BJ (cell line): ENCODE data around the gene DAB2IP. TPM values are rescaled to one million over a fixed set of nuclear protein-coding genes. Genes with fewer than 3 reads are reported as not detected.

Experiments
- CTCF ChIA-PET: fragments of 350-600 bp; formaldehyde crosslinking; extraction: SDS; loops from one replicate; lab custom pipeline; 2021; ENCODE audit warnings: antibody characterized with exemption, inconsistent platforms; lab: Yijun Ruan, JAX
- POLR2A ChIA-PET: fragments of 300-600 bp; sonication (Branson Sonifier 250); formaldehyde crosslinking; extraction: SDS; loops from one replicate; lab custom pipeline; 2021; ENCODE audit warnings: antibody characterized with exemption; lab: Charles Lee
- DNase-seq: peaks from one replicate; pipeline ENCODE4 v3.0.0-alpha.2; 2011; ENCODE audit warnings: low read depth
- H3K27me3 ChIP-seq: 2 replicates; pipeline ENCODE4 v1.6.0; 2011; ENCODE audit warnings: low read length; ENCODE audit not compliant: control insufficient read depth, insufficient read depth
- H3K36me3 ChIP-seq: 2 replicates; pipeline ENCODE4 v1.5.1; 2011; ENCODE audit warnings: low read length; ENCODE audit not compliant: control insufficient read depth, insufficient read depth
- H3K4me3 ChIP-seq: 2 replicates; pipeline ENCODE4 v1.5.1; 2011; ENCODE audit warnings: low read depth, mild to moderate bottlenecking, control low read depth, low read length
- polyA plus RNA-seq: library from polyadenylated mRNA; depleted of rRNA; stranded (reverse); fragments of >200 nt; gene quantifications from 2 replicates; pipeline ENCODE4 v1.2.3, GENCODE V29; 2011
- TF ChIP-seq, protein P1 (sequence below): IDR thresholded peaks from 2 replicates; pipeline ENCODE4 v1.5.1; 2011; ENCODE audit warnings: low read depth, mild to moderate bottlenecking, control low read depth, inconsistent platforms, low read length, moderate library complexity; ENCODE audit not compliant: insufficient read depth

Gene DAB2IP
- polyA plus RNA-seq, 1 experiment = 38.1 TPM

DNA sequence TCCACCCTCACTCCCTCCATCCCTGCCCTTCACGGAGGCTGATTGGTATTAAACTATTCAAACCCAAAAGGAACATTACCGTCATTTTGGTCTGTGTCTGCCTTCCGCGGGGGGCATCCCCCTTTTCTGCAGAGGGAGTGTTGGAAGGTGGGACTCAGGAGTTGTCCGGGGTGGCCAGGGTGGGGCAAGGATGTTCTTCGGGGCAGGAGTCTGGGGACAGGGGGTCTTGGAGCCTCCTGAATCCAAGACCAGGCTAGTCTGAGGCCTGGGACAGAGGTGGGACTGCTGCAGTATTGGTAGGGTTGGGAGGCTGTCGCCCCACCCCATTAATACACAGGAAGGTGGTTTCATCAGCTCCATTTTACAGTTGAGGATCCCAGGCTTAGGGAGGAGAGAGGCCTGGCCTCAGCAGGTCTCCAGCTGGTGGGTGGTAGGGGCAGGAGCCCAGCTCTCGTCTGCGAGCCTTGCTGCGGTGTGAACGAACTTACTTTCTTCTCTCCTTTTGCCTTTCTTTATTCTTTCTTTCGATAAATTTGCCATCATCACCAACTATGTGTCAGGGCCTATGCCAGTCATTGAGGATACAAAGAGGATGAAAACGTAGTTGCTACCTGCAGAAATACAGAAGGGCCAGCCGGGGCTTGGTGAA is 33.8 kb downstream of the DAB2IP start:
- CTCF ChIA-PET = interaction anchor here (0.5 to 7.6 kb wide), 18 partner anchors 9 to 381 kb away, joined by 3 to 69 read pairs (median 6); no protein-coding TSS in a partner anchor
- POLR2A ChIA-PET = no interaction called here
- H3K27me3 ChIP-seq = no peaks in the 10 kb centered on the region
- no peak for DNase-seq
- H3K36me3 ChIP-seq = no peaks in the 10 kb centered on the region; the same call in 1 of the 2 replicates
- TF ChIP-seq, protein P1, sequence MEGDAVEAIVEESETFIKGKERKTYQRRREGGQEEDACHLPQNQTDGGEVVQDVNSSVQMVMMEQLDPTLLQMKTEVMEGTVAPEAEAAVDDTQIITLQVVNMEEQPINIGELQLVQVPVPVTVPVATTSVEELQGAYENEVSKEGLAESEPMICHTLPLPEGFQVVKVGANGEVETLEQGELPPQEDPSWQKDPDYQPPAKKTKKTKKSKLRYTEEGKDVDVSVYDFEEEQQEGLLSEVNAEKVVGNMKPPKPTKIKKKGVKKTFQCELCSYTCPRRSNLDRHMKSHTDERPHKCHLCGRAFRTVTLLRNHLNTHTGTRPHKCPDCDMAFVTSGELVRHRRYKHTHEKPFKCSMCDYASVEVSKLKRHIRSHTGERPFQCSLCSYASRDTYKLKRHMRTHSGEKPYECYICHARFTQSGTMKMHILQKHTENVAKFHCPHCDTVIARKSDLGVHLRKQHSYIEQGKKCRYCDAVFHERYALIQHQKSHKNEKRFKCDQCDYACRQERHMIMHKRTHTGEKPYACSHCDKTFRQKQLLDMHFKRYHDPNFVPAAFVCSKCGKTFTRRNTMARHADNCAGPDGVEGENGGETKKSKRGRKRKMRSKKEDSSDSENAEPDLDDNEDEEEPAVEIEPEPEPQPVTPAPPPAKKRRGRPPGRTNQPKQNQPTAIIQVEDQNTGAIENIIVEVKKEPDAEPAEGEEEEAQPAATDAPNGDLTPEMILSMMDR = no peak
- H3K4me3 ChIP-seq = no peak overlapping the region

DNA sequence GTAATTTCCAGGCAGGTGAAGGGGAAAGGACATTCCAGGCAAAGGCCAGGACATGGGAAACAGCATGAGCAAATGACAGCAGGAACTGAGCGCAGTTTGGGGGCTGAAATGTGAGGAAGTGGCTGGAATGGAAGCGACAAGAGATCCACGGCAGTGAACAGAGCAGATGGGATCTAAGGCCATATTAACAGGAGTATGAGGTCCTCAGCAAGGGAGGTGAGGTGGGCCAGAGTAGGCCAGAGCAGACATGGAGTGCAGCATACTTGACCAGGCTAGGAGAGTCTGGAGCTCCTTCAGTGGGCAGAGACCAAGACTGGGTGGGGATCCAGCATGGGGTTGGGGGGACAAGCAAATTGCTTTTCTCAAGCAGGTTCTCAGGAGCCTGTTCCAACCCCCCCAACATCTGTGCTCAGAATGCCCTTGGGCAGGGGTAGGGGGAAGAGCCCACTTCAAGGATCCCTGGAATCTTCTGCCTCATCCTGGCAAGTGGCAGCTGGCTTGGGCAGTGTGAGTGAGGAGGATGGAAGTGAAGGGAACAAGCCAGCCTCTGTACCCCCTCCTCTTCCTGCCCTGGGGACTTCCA is 34.5 kb downstream of the DAB2IP start:
- TF ChIP-seq, protein P1 = no peak
- ChIA-PET CTCF (interaction anchor here (0.5 to 7.6 kb wide), 12 partner anchors 9 to 381 kb away, joined by 3 to 69 read pairs (median 6); no protein-coding TSS in a partner anchor), POLR2A (no interaction called here)
- H3K36me3 ChIP-seq = no peaks in the 10 kb centered on the region; the same call in 1 of the 2 replicates
- DNase-seq = no peak
- H3K27me3 ChIP-seq = no peaks in the 10 kb centered on the region
- no peak overlapping the region for H3K4me3 ChIP-seq

DNA sequence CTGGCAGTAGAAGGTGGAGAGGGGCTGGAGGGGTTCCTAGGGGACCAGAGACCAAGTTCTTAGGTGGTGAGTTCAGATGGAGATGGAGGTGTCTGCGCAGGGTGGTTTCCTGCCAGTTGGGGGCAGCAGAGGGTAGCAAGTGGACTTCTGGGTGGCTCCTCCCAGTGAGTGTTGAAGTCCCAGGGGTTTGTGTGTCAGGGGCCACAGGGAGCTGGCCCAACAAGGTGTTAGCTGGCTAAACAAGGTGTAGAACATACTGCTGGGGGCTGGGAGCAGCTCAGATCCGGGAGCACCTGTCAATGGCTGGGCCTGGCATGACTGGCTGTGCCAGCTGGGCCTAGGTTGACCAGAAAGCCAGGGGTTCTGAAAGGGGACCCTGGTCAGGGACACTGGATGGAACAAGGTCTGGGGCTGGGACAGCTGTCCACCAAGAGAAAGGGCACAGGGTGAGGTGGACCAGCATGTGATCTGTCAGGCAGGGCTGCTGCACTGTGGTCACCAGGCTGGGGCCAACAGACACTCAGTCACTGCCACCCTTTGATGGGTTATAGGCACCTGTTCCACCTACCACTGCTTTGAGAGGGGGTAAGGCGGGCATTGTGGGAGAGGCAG is 35.6 kb downstream of the DAB2IP start:
- POLR2A ChIA-PET = no interaction called here
- TF ChIP-seq, protein P1 = peak; percentile 95
- no peak for DNase-seq
- Histone ChIP-seq H3K27me3 (no peaks in the 10 kb centered on the region), H3K36me3 (no peaks in the 10 kb centered on the region; the same call in 1 of the 2 replicates), H3K4me3 (no peak overlapping the region)
- CTCF ChIA-PET = interaction anchor here (0.5 to 6.6 kb wide), 40 partner anchors 8 to 440 kb away, joined by 3 to 69 read pairs (median 4); no protein-coding TSS in a partner anchor

DNA sequence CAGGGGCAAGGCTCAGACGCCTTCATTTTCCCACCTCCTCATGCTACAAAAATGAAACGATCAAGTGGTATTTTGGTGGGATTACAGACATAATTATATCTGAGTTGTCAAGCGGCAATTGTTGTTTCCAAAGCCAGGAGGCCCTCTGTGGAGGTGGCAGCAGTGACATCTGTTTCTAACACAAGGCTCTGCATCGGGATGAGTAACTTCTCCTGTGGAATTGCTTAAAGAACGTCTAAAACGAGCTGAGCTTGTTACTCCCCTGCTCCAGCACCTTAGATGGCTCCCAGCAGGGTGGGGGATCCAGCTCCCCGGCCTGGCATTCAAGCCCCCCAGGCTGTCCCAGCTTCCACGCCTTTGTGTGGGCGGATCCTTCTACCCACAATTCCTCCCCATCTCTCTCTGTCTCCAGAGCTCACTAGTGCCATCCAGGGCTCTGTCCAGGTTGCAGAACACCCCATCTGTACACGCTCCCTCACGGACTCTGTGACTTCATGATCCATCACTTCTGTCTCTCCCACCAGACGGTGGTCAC is 36.8 kb downstream of the DAB2IP start:
- H3K27me3 ChIP-seq = no peaks in the 10 kb centered on the region
- CTCF ChIA-PET = interaction anchor here (1.1 to 6.6 kb wide), 14 partner anchors 10 to 328 kb away, joined by 3 to 69 read pairs (median 6); no protein-coding TSS in a partner anchor

More for the DNA sequence above, 36.8 kb downstream of the DAB2IP start:
- no peaks in the 10 kb centered on the region; the same call in 1 of the 2 replicates for H3K36me3 ChIP-seq
- TF ChIP-seq, protein P1 = no peak
- POLR2A ChIA-PET = no interaction called here
- no peak for DNase-seq
- H3K4me3 ChIP-seq = no peak overlapping the region
